ENCODE data around the gene FOXD1. TPM values are rescaled to one million over a fixed set of nuclear protein-coding genes. Genes with fewer than 3 reads are reported as not detected.

FOXD1 gene
- total and polyA plus RNA-seq, 2 of the 4 experiments (the other 2 are of a cell fraction), result 3.2 to 23.1 TPM

- H3K56ac ChIP-seq (ENCODE audit: extremely low read depth, insufficient read depth, low read length), result no peak overlapping the region
- H3K4me2 ChIP-seq (ENCODE audit: low read depth, low read length), result no peak overlapping the region
- no peak overlapping the region for H3K4ac ChIP-seq (ENCODE audit: low read depth, low read length)
- H3K27me3 ChIP-seq (ENCODE audit: control insufficient read depth, insufficient read depth, low read length), result no peaks in the 10 kb centered on the region
- H3K4me3 ChIP-seq (ENCODE audit: insufficient read depth, low read depth, low read length), result no peak overlapping the region
- no peak overlapping the region for H4K5ac ChIP-seq (ENCODE audit: low read depth, low read length)
- H3K4me1 ChIP-seq (ENCODE audit: control insufficient read depth, insufficient read depth, low read length), result peaks cover 26% of the 10 kb centered on the region
- peaks cover 0 to 12% of the 10 kb centered on the region in 2 experiments; a peak in 1 of 4 replicates for H3K79me1 ChIP-seq (ENCODE audit: low read depth in 1 of 2, low read length in 2 of 2)
- H2BK120ac ChIP-seq (ENCODE audit: low read depth, low read length), result no peak overlapping the region
- H2AK5ac ChIP-seq (ENCODE audit: low read depth, low read length), result no peak overlapping the region
- H3K9me1 ChIP-seq (ENCODE audit: insufficient read depth, low read length), result peaks cover 16% of the 10 kb centered on the region
- H3K14ac ChIP-seq (replicated peaks; ENCODE audit: low read depth, low read length), result no peak overlapping the region
- H2AFZ ChIP-seq (replicated peaks; ENCODE audit: low read length, poor library complexity), result no peak overlapping the region
- no peak overlapping the region for H2AK9ac ChIP-seq (replicated peaks; ENCODE audit: low read depth, low read length, poor library complexity)
- no peak overlapping the region for H3K23ac ChIP-seq (ENCODE audit: low read depth, low read length)
- H2BK20ac ChIP-seq (ENCODE audit: low read depth, low read length), result no peak overlapping the region
- WGBS, 2 experiments (ENCODE audit: extremely low coverage in 2 of 2, insufficient read length in 1 of 2), result 89% methylated on average over 1 of the region's 2 CpGs; no CpG with 5 or more reads in 1 of the 2 experiments
- no peak overlapping the region for H3K9ac ChIP-seq (ENCODE audit: low read depth, low read length)
- no peak overlapping the region for H4K91ac ChIP-seq (ENCODE audit: insufficient read depth, low read depth, low read length)
- intact Hi-C loops (cut with micrococcal nuclease) (no loop called here), in situ Hi-C loops (cut with MboI; ENCODE audit: low sequenced_read_pairs) (no loop called here), dilution Hi-C loops (cut with HindIII; ENCODE audit: low sequenced_read_pairs, unreplicated experiment) (no loop called here)
- no peak for DNase-seq
- TF ChIP-seq ELK1 (IDR thresholded peaks at IDR 0.05; ENCODE audit: borderline replicate concordance, low read depth, low read length) (no peak), RFX5 (IDR thresholded peaks at IDR 0.05; ENCODE audit: low read depth, low read length) (no peak)
- H2BK15ac ChIP-seq (ENCODE audit: low read depth, low read length), result no peak overlapping the region
- CTCF ChIA-PET, result no interaction called here
- no peaks in the 10 kb centered on the region for H4K20me1 ChIP-seq (ENCODE audit: insufficient read depth, low read length)
- POLR2A ChIA-PET (ENCODE audit: unreplicated experiment), result no interaction called here
- no peak overlapping the region for H2BK5ac ChIP-seq (ENCODE audit: low read depth, low read length, poor library complexity, severe bottlenecking)
- H3K9me3 ChIP-seq (ENCODE audit: control insufficient read depth, insufficient read depth, low read length), result no peaks in the 10 kb centered on the region
- H4K8ac ChIP-seq (ENCODE audit: low read depth in 2 of 2, low read length in 2 of 2), result no peak overlapping the region
- no peak overlapping the region for H3K27ac ChIP-seq (ENCODE audit: insufficient read depth, low read length)
- BruUV-seq (replicated peaks), result no TSS peak
- H3K18ac ChIP-seq (ENCODE audit: low read depth, low read length), result no peak overlapping the region
- ATAC-seq (ENCODE audit: low read depth), result no peak
- no peaks in the 10 kb centered on the region for H3K36me3 ChIP-seq (ENCODE audit: control insufficient read depth, insufficient read depth, low read length)
These were observed 33.4 kb downstream of the FOXD1 start for GRCh38 chr5:73415171-73415570.

Data from IMR-90 (cell line).